Stimulated activated CD8-positive, alpha-beta memory T cell treated with anti-CD3 and anti-CD28 coated beads, Interleukin-12 subunit alpha, Interleukin-12 subunit beta, amount 100 ng/mL, for 24 hours (primary cell): ENCODE results near the gene WBP1L.
"Not testable (repeated sequence)": the region's sequence is repeated elsewhere in the genome, so short reads cannot be mapped to it uniquely, and the experiment has no call there.

Experiments
- DNase-seq: peaks from one replicate; pipeline ENCODE4 v3.0.0-alpha.2; 2020; ENCODE audit errors: extremely low read depth

The WBP1L gene

GRCh38 chr10:102758933-102759262 lies 15.2 kb downstream of the WBP1L start:
- DNase-seq: not testable (repeated sequence)

- no peak for DNase-seq
Observed at GRCh38 chr10:102759497-102760210, 15.9 kb downstream of the WBP1L start.

GRCh38 chr10:102761981-102762380 lies 18.2 kb downstream of the WBP1L start:
- no peak for DNase-seq

- DNase-seq: no peak
Observed at GRCh38 chr10:102762401-102763015, 18.8 kb downstream of the WBP1L start.

- no peak for DNase-seq
Observed at GRCh38 chr10:102763037-102763607, 19.4 kb downstream of the WBP1L start.

GRCh38 chr10:102764470-102765161 lies 20.9 kb downstream of the WBP1L start:
- no peak for DNase-seq

- no peak for DNase-seq
Observed at GRCh38 chr10:102765336-102765735, 21.6 kb downstream of the WBP1L start.

- DNase-seq: no peak
Observed at GRCh38 chr10:102767428-102768160, 23.8 kb downstream of the WBP1L start.

- no peak for DNase-seq
Observed at GRCh38 chr10:102769375-102770107, 25.8 kb downstream of the WBP1L start.

- DNase-seq: no peak
Observed at GRCh38 chr10:102770108-102770482, 26.3 kb downstream of the WBP1L start.

GRCh38 chr10:102770792-102771191 lies 27.0 kb downstream of the WBP1L start:
- DNase-seq: no peak

GRCh38 chr10:102773320-102773719 lies 29.6 kb downstream of the WBP1L start:
- DNase-seq: no peak

GRCh38 chr10:102773986-102774385 lies 30.2 kb downstream of the WBP1L start:
- DNase-seq: no peak

GRCh38 chr10:102775201-102775934 lies 31.6 kb downstream of the WBP1L start:
- no peak for DNase-seq

GRCh38 chr10:102775935-102776669 lies 32.4 kb downstream of the WBP1L start:
- no peak for DNase-seq

GRCh38 chr10:102776779-102777456 lies 33.2 kb downstream of the WBP1L start:
- DNase-seq: no peak

GRCh38 chr10:102777711-102778453 lies 34.1 kb downstream of the WBP1L start:
- no peak for DNase-seq

- no peak for DNase-seq
Observed at GRCh38 chr10:102778781-102779180, 35.0 kb downstream of the WBP1L start.
